Stimulated activated CD4-positive, alpha-beta T cell treated with anti-CD3 and anti-CD28 coated beads, Interleukin-4, amount 100 ng/mL, for 24 hours (primary cell): ENCODE results near the gene MRNIP.

ENCODE experiments used
- DNase-seq: peaks from one replicate; pipeline ENCODE4 v3.0.0-alpha.2; 2020

MRNIP gene

GRCh38 chr5:179788193-179788854, 70.3 kb downstream of the MRNIP start:
- DNase-seq = no peak
